Esophagus muscularis mucosa (tissue), 4 donors: ENCODE measurements around the gene ADGRB3. TPM values are rescaled to one million over a fixed set of nuclear protein-coding genes. Genes with fewer than 3 reads are reported as not detected.

Source experiments
- DNase-seq: peaks from one replicate; pipeline ENCODE4 v3.0.0-alpha.2; 2017; ENCODE audit errors: extremely low spot score
- H3K27ac ChIP-seq, 4 donors: fragments of 200-600 bp; sonication (generic); replicated peaks in 1 of 4; 1 replicate in 3 of 4; 2 replicates in 1 of 4; pipeline ENCODE4 v1.5.1; 2016 to 2019; ENCODE audit warnings: mild to moderate bottlenecking in 1 of 4
- H3K27me3 ChIP-seq, 4 donors: fragments of 200-600 bp; sonication (generic); one replicate each; pipeline versions ENCODE4 v1.5.1 to v1.6.0; 2016 to 2019
- H3K36me3 ChIP-seq, 4 donors: fragments of 200-600 bp; sonication (generic); one replicate each; pipeline ENCODE4 v1.5.1; 2016 to 2019
- H3K4me1 ChIP-seq, 4 donors: fragments of 200-600 bp; sonication (generic); one replicate each; pipeline ENCODE4 v1.5.1; 2016 to 2019
- H3K4me3 ChIP-seq, 4 donors: fragments of 200-600 bp; sonication (generic); 1 replicate in 2 of 4; 2 replicates in 2 of 4; pipeline ENCODE4 v1.5.1; 2016 to 2019; ENCODE audit warnings: mild to moderate bottlenecking in 4 of 4, moderate library complexity in 1 of 4
- H3K9me3 ChIP-seq, 4 donors: fragments of 200-600 bp; sonication (generic); 1 replicate in 3 of 4; 2 replicates in 1 of 4; pipeline ENCODE4 v1.5.1; 2016 to 2019
- CTCF ChIP-seq, 3 experiments: fragments of 200-600 bp in 2 of 3; fragments of 450-650 bp in 1 of 3; sonication (generic) in 2 of 3; IDR thresholded peaks; one replicate each; pipeline ENCODE4 v1.5.1; 2017 to 2019; ENCODE audit warnings: antibody characterized with exemption in 3 of 3, mild to moderate bottlenecking in 2 of 3, moderate library complexity in 1 of 3
- EP300 ChIP-seq: sonication (generic); formaldehyde crosslinking; IDR thresholded peaks from one replicate; pipeline ENCODE4 v1.6.1; 2017; ENCODE audit warnings: antibody characterized with exemption
- POLR2A ChIP-seq: fragments of 450-650 bp; IDR thresholded peaks from one replicate; pipeline ENCODE4 v1.6.1; 2017; ENCODE audit warnings: antibody characterized with exemption, moderate library complexity, mild to moderate bottlenecking, low read depth
- POLR2AphosphoS5 ChIP-seq, 2 donors: sonication (generic); formaldehyde crosslinking; IDR thresholded peaks; one replicate each; pipeline ENCODE4 v1.6.1; 2017; ENCODE audit warnings: antibody characterized with exemption in 2 of 2
- WGBS: methylation state at CpG from one replicate; pipeline ENCODE4 v1.1.5; 2018; 5-methylcytosine and 5-hydroxymethylcytosine counted together
- intact Hi-C: fragments of 100-400 bp; cut with DNase I; formaldehyde crosslinking; loops from one replicate; pipeline ENCODE4 v1.15.1; 2023
- total RNA-seq, 4 donors: library from RNA; depleted of rRNA; stranded (reverse); fragments of >200 nt; gene quantifications; one replicate each; pipeline versions ENCODE4 v1.1.0 to v1.2.1, GENCODE V29; 2016

The ADGRB3 gene
- total RNA-seq, 4 donors from 2014 or later: 4.9 to 6.3 (median 5.8) TPM

DNA sequence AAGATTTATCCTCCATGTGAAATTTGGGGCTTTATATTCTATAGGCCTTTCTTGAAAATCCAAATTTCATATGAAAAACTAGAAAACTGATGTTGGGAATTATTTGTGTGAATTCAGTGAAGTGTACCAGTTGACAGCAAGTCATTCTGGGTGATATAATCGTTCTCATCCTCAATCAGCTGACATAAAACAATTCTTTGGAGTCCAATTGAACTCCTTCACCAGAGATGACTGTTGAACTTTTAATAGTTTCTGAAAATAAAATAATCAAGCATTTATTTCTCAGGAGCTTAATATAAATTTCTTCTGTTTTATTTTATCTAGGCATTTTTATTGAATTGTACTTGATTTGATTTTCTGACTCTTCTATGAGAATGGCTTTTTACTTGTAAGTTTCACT lies 92.6 kb downstream of the ADGRB3 start:
- no peaks in the 10 kb centered on the region for H3K36me3 ChIP-seq
- no peaks in the 10 kb centered on the region for H3K4me1 ChIP-seq
- no peaks in the 10 kb centered on the region for H3K9me3 ChIP-seq
- intact Hi-C loops: no loop called here
- H3K4me3 ChIP-seq: no peak overlapping the region
- no peaks in the 10 kb centered on the region for H3K27me3 ChIP-seq
- WGBS: 68% methylated on average over 1 of the region's 1 CpG
- no peak overlapping the region for H3K27ac ChIP-seq
- DNase-seq: no peak
- no peak for TF ChIP-seq EP300
- no peak for TF ChIP-seq POLR2AphosphoS5 (IDR thresholded peaks at IDR 0.05)
- TF ChIP-seq CTCF (IDR thresholded peaks at IDR 0.05): no peak
- no peak for TF ChIP-seq POLR2A

GRCh38 chr6:68728159-68728979 lies 93.3 kb downstream of the ADGRB3 start:
- H3K4me1 ChIP-seq: no peaks in the 10 kb centered on the region
- H3K36me3 ChIP-seq: no peaks in the 10 kb centered on the region
- H3K27ac ChIP-seq: no peak overlapping the region
- TF ChIP-seq CTCF (IDR thresholded peaks at IDR 0.05) (no peak), POLR2A (no peak), POLR2AphosphoS5 (IDR thresholded peaks at IDR 0.05) (no peak), EP300 (no peak)
- intact Hi-C loops: no loop called here
- no peaks in the 10 kb centered on the region for H3K9me3 ChIP-seq
- 66% methylated on average over 5 of the region's 5 CpGs for WGBS
- H3K4me3 ChIP-seq: no peak overlapping the region
- no peak for DNase-seq
- H3K27me3 ChIP-seq: no peaks in the 10 kb centered on the region

DNA sequence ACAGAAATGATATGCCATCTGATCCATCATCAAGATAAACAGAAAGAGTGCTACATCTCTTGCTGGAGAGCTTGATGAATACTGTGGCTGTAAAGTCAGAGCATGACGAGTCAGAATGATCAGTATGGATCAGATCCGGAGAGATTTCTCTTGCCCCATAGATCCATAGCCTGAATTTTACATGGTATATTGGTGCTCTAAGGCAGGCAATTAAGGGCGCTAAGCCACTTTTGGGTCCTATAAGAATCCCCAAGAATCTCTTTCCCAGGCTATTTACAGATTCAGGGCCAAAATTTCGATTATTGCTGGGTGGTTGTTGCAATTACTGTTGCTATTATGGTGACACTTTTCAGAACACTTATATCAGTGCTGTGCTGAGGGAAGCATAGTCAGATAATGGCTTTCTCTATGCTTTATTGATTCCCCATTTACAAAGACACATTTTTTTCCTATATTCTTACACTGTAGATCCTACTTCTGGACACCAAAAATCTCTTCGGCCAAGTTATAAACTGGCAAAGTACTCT lies 94.4 kb downstream of the ADGRB3 start:
- 87% methylated on average over 5 of the region's 5 CpGs for WGBS
- H3K4me1 ChIP-seq: no peaks in the 10 kb centered on the region
- no peaks in the 10 kb centered on the region for H3K36me3 ChIP-seq
- no peaks in the 10 kb centered on the region for H3K27me3 ChIP-seq
- TF ChIP-seq POLR2AphosphoS5 (IDR thresholded peaks at IDR 0.05): no peak
- no peak for TF ChIP-seq EP300
- TF ChIP-seq POLR2A: no peak
- no peak for TF ChIP-seq CTCF (IDR thresholded peaks at IDR 0.05)
- no peaks in the 10 kb centered on the region for H3K9me3 ChIP-seq
- no peak overlapping the region for H3K27ac ChIP-seq
- no peak overlapping the region for H3K4me3 ChIP-seq
- no peak for DNase-seq
- intact Hi-C loops: no loop called here

GRCh38 chr6:68730291-68731054 lies 95.4 kb downstream of the ADGRB3 start:
- Histone ChIP-seq H3K27ac (no peak overlapping the region), H3K36me3 (no peaks in the 10 kb centered on the region), H3K4me3 (no peak overlapping the region), H3K27me3 (no peaks in the 10 kb centered on the region), H3K9me3 (no peaks in the 10 kb centered on the region), H3K4me1 (no peaks in the 10 kb centered on the region)
- DNase-seq: no peak
- intact Hi-C loops: no loop called here
- WGBS: 72% methylated on average over 5 of the region's 5 CpGs
- TF ChIP-seq CTCF (IDR thresholded peaks at IDR 0.05): no peak
- no peak for TF ChIP-seq EP300
- TF ChIP-seq POLR2AphosphoS5 (IDR thresholded peaks at IDR 0.05): no peak
